NCI-H446 treated with DMSO at 0.1 percent for 48 hours (cell line): ENCODE results near the gene CDKN2A.

Source experiments
- DNase-seq: peaks from one replicate; lab custom pipeline; 2025; lab: John Stamatoyannopoulos, UW

Gene CDKN2A

DNA sequence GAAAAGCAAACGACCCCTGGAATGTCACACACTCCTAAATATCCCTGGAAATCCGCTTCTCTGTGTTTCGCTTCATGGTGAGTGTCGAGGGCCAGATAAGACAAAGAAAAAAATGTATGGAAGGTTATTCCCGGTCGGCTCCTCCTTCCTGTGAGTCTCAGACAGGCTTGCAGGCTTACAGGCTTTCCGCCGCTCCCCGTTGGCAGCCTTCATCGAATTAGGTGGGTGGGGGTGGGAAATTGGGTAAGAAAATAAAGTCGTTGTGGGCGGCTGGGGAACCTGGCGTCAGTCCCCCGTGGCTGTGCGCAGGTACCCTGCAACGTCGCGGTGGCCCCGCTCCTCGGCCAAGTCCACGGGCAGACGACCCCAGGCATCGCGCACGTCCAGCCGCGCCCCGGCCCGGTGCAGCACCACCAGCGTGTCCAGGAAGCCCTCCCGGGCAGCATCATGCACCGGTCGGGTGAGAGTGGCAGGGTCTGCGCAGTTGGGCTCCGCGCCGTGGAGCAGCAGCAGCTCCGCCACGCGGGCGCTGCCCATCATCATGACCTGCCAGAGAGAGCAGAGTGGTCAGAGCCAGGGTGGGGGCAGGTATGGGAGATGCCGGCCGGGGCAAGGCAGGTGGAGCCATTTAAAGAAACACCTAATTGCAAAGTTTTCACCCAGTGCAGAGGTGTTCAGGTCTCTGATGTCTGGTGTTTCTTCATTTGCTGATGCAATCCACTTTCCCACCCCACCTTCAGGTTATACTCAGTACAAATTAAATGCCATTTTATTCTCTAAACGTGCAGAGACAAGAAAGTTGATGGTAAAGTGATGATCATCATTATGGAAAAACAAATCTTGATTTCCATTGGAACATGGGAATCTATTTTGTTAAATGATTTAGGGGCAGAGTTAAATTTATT lies 11.8 kb upstream of the CDKN2A start:
- DNase-seq = no peak

DNA sequence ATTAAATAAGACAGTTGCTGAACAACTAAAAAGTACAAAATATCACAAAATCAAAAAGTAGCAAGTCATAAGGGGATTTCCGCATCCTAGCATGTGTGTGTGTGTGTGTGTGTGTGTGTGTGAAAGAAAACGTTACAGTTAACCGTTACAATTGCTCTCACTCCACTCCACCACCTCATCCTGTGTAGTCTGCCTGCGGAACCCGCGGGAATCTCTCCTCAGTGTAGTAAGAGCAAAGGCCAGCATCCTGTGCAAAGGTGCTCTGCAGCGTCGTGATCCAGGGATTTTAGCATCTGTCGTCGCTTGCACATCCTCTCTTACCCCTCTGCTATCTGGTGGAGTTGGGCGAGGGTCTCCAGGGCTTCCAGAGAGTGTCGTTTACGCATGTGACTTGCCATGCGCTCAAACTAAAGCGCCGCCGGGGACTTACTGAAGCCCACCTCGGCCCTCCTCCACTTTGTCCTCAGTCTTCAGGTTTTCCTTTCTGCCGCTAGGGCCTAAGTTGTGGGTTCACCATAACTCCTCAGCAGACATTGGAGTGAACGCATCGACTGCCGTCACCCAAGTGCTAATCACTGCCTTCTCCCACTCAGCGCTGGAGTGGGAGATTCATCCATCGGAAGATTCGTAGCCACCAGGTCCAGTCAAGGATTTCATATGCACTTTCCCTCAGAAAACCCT lies 11.0 kb upstream of the CDKN2A start:
- DNase-seq = no peak

GRCh38 chr9:22002038-22002437 lies 7.8 kb upstream of the CDKN2A start:
- DNase-seq = no peak

DNA sequence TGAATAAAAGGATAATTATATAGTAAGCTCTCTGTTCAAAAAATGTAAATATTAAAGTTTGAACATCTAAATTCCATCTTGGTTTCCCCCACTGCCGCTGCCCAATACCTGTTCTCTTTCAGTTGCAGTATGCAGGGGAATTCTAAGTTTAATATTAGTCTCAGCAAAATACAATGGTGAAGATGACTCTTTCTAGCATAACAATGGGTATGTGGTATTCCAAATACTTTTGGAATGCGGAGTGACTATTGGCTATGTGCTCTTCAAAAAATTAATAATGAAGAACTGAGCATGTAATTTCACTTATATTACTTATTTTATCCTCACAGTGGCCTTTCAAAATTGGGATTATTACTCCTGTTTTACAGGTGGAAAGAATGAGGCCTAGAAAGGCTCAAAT lies 3.8 kb upstream of the CDKN2A start:
- DNase-seq = no peak

DNA sequence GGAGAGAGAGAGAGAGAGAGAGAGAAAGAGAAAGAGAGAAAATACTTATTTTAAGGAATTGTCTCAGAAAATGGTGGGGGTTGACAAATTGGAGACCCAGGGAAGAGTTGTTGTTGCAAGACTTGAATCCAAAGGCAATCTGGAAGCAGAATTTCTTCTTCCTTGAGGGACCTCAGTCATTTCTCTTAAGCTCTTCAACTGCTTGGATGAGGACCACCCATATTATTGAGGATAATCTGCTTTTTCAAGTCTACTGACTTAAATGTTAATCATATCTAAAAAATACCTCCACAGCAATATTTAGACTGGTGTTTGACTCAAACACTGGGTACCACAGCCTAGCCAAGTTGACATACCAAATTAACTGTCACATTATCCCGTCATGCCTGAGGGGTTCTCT lies 3.3 kb upstream of the CDKN2A start:
- DNase-seq = no peak

GRCh38 chr9:21996858-21997257 lies 2.7 kb upstream of the CDKN2A start:
- no peak for DNase-seq

- peak; percentile 34 for DNase-seq
These were observed 2.2 kb upstream of the CDKN2A start for GRCh38 chr9:21996438-21996837.

GRCh38 chr9:21995666-21996398 lies 1.6 kb upstream of the CDKN2A start:
- DNase-seq = no peak

DNA sequence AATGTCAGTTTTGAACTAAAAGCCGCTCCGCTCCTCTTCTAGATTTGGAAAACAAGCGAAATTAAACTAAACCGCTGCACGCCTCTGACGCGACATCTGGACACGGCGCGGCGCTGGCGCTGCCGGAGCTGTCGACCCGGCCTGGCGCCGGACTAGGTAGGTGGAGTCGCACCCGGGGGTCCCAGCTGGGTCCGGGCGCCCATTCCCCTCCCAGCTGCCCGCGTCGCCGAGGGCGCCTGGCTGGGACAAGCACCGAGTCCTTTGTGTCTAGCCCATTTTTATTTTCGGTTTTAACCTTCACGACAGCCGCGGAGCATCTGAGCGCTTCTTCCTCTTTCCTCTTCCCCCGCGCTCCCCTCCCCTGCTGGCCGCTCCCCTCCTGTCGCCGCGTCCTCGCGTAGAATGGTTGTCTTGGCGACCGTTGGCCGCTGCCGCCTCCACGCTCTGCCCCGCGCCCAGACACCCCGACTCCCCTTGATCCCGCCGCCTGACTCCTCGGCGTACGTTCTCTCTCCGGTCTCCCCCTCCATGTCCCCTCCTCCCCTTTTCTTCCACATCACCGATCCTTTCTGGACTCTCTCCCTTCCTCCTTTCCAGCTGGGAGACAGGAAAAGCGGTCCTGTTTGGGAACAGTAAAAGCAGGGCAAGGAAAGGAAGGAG lies 944 bp upstream of the CDKN2A start:
- DNase-seq = peak; percentile 82

DNA sequence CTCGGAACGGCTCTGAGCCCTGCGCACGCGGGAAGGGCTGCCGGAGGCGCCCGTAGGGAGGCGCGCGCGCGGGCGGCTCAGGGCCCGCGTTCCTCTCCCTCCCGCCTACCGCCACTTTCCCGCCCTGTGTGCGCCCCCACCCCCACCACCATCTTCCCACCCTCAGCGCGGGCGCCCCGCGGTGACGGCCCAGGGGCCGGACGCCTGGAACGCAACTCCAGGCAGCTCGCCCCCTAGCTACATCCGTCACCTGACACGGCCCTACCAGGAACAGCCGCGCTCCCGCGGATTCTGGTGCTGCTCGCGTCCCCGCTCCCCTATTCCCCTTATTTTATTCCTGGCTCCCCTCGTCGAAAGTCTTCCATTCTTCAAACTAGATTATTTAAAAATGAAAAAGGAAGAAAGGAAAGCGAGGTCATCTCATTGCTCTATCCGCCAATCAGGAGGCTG lies 389 bp upstream of the CDKN2A start, which contains the start of gene CDKN2B-AS1:
Gene CDKN2B-AS1 (plus strand): TSS at position 236 of the 450 bp plus-strand sequence.
- peak; percentile 93 for DNase-seq

GRCh38 chr9:21993007-21993406 lies 1.2 kb downstream of the CDKN2A start:
- no peak for DNase-seq

GRCh38 chr9:21991072-21991959 lies 2.9 kb downstream of the CDKN2A start:
- DNase-seq = no peak

DNA sequence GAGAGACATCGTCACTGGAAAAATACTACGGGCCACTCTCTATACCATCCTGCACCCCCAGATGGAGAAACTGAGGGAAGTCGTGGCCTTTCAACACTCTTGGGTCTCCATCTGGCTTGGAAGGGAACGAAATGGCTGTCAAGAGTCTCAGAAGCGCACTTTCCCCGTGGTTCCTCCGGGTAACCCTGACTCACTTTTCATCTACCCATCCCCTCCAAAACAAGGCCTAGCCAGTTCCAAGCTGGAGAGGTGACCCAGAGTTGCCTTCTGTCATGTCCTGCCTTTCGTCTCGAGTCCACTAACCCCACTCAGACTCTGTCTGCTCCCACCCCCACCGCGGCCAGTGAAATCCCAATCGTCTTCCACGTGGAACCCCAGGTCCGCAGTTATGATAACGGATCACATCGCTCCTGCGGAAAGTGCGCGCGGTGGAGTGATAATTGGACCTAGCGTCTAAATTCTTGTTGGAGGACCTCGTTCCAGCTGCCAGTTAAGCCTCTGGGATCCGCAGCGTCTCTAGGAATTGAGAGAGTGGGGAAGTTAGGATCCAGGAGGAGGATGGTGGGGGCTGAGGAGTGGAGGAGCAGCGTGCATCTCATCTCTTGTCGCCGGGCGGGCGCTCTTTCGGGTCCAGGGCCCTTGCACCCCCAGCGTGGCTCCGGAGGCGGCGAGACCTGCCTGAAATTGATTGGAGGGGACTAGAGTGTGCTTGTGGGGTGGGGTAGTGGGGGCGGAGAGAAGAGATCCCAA lies 4.6 kb downstream of the CDKN2A start:
- DNase-seq = no peak

- DNase-seq = no peak
These were observed 5.9 kb downstream of the CDKN2A start for GRCh38 chr9:21988056-21988990.

DNA sequence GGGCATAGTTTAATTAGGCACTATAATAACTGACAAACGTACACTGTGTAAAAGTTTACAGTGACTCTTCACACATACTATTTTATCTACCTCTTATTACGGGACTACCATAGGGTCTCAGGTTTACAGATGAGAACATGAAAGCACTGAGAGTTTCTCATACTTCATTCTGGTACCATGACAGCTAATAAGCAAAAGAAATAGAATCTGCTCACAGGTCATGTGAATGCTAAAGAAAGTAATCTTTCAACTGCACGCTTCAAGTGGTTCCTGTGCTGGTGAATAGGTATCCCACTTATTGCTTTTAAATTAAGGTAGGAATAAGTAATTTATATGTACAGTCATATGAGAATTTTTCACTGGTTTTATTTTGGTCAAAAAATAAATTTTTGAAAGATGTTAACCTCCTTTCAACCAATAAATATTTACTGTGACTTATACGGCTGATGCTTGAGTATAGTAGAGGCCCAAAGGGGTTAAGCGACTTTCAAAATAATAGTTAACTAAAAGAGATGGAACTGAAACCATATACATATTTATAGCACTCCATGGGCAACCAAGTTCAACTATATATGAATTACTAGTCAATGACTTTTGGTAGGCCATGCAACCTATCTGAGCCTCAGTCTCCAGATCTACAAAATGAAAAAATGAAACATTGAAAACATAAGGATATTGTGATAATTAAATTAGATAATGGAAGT lies 8.1 kb downstream of the CDKN2A start:
- no peak for DNase-seq

- DNase-seq = no peak
These were observed 10.1 kb downstream of the CDKN2A start for GRCh38 chr9:21984101-21984500.

GRCh38 chr9:21983561-21983935 lies 10.6 kb downstream of the CDKN2A start:
- no peak for DNase-seq

GRCh38 chr9:21982861-21983560 lies 11.2 kb downstream of the CDKN2A start:
- no peak for DNase-seq
